Peyer's patch (tissue), 4 donors: ENCODE measurements around the gene AKR1E2.

Source experiments
- POLR2A ChIP-seq, 2 donors: fragments of 450-650 bp; IDR thresholded peaks; one replicate each; pipeline ENCODE4 v1.5.1; 2017; ENCODE audit warnings: antibody characterized with exemption in 2 of 2, mild to moderate bottlenecking in 2 of 2, moderate library complexity in 2 of 2
- TF ChIP-seq, protein P1 (sequence below), 6 experiments: fragments of 450-650 bp in 4 of 6; fragments of 200-600 bp in 2 of 6; sonication (generic) in 1 of 6; IDR thresholded peaks; one replicate each; pipeline ENCODE4 v1.5.1; 2017 to 2019; ENCODE audit warnings: antibody characterized with exemption in 6 of 6, mild to moderate bottlenecking in 3 of 6, moderate library complexity in 1 of 6

DNA sequence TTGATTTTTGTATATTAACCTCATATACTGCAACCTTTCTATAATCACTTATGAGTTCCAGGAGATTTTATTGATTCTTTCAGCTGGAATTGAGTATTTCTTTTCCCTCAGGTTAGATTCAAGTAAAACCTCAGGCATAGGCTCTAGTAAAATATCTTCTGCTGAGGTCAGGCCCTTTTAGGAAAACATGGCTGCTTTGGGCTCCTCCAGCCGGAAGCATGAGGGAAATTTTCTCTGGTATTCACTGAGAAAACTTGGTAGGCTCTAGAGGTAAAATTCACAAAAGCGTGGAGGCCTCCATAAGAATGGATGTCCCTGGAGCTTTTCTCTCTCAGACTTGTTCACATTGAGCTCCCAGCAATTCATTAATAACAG lies 56.7 kb downstream of the AKR1E2 start:
- no peak for TF ChIP-seq POLR2A (IDR thresholded peaks at IDR 0.05)
- TF ChIP-seq, protein P1, sequence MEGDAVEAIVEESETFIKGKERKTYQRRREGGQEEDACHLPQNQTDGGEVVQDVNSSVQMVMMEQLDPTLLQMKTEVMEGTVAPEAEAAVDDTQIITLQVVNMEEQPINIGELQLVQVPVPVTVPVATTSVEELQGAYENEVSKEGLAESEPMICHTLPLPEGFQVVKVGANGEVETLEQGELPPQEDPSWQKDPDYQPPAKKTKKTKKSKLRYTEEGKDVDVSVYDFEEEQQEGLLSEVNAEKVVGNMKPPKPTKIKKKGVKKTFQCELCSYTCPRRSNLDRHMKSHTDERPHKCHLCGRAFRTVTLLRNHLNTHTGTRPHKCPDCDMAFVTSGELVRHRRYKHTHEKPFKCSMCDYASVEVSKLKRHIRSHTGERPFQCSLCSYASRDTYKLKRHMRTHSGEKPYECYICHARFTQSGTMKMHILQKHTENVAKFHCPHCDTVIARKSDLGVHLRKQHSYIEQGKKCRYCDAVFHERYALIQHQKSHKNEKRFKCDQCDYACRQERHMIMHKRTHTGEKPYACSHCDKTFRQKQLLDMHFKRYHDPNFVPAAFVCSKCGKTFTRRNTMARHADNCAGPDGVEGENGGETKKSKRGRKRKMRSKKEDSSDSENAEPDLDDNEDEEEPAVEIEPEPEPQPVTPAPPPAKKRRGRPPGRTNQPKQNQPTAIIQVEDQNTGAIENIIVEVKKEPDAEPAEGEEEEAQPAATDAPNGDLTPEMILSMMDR (IDR thresholded peaks at IDR 0.05): no peak
